GM18858 (cell line): ENCODE measurements around the gene TMEM151B.
"Not testable (repeated sequence)": the region's sequence is repeated elsewhere in the genome, so short reads cannot be mapped to it uniquely, and the experiment has no call there.

Experiments
- ATAC-seq: cut with Tn5 transposase; IDR thresholded peaks from one replicate; pipeline ENCODE4 v1.9.1; 2021; ENCODE audit not compliant: unreplicated experiment

Gene TMEM151B

DNA sequence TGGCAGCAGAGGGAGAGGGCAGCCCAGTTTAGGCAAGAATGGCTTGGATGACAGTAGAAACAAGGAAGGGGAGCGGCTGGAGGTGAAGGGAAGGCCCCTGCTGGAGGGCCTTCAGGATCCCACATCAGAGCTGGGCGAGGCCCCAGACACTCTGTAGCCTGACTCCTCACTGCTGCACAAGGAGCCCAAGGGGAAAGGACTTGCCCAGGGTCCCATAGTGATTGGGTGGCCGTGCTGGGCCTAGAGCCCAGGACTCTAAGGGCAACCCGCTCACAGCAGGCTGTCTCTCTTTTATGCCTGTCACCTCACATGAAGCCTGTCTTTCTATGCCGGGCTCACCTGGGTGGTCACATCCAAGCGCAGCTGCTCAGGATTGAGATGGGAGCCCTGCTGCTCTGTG is 33.6 kb downstream of the TMEM151B start:
- no peak for ATAC-seq

DNA sequence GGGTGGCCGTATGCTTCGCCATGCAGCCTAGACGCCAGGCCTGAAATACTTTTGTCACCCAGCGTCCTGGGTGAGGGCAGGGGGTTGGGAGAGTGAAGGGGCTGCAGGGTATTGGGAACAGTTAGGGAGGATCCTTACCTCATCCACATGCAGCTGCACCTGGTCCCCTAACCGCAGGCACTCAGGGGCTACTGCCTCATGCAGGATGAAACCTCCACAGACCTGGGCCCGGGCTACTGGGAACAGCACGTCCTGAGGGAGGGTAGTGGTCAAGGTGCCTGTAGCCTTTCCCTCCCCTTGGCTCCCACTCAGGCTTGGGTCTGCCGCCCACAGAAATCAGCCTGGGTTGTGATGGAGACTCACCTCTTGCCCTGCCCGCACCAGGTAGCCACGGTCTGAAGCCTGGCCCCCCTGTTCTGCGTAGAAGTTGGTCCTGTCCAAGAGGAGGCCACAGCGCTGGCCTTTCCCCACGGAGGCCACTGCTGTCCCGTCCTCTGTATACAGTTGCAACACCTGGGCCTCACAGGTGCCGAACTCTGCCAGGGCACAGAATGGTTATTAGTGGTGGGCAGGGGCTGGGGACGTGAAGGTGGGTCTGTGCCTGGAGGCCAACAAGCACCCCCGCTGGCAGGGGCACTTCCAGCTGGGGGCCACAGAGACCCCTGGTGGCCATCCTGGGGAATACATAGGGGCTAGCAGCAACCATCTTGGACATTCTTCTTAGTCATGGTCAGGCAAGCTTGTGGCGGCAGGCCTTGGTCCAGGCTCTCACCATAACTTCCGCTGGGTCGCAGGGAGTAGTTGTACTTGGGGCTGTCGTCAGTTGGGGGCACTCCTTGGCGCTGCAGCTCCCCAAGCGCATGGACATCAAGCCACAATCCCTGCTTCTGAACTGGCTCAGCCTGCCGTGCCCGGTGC is 34.3 kb downstream of the TMEM151B start:
- no peak for ATAC-seq

DNA sequence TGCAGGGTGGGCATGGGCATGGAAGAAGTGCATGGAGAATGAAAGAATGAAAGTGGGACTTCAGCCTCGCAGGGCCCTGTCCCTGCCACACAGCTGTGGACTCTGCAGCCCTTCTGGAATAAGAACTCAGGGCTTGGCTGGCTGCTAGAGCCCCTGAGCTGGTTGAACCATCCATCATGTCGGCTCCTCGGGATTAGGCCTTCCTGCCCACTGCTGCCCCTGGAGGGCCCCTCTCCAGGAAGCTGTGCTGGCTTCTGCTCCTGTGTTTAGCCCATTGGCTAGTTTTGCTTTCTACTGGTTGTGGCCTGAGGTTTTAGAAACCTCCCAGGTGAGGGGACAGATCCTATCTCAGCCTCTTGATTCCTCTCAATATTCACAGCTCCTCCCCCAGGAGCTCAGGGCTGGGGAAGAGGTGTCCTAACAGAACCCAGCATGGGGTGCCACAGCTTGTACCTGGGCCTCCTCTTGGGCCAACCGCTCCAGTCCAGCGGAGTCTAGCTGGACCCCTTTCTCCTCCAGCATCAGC is 35.0 kb downstream of the TMEM151B start:
- ATAC-seq = no peak

DNA sequence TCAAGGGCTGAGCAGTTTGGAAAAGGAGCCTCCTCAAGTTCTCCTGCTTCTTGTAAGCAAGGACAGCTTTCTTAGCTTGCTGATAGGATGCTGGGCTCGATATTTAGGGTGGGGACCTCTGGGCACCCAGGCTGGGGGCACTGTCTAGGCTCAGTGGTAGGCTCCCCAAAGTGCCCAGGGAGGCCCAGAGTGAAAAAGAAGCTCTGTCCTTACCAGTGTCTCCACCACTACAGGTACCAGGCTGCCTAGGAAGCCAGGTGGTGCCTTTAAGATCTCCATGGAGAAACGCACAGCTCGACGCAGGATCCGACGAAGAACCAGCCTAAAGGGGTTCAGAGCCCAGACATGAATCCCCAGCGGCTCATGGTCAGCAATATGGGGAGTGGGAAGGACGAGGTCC is 36.5 kb downstream of the TMEM151B start:
- ATAC-seq = no peak

DNA sequence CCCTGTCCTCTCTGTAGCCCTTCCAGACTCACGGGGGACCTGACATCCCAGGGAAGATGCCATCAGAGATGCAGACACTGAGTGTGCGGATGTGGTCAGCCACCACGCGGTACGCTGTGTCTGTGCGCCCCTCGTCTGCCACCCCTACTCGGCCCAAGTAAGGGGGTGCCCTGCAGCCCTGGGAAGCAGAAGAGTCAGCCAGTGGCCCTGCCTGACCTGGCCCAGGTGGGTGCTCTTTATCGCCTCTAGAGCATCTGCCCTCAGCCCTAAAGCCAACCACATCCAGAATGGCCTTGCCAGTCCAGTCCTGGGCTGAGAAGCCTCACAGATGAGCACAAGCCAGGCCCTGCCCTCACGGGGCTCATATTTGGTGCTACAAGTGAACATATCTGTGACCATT is 37.0 kb downstream of the TMEM151B start:
- ATAC-seq = no peak

DNA sequence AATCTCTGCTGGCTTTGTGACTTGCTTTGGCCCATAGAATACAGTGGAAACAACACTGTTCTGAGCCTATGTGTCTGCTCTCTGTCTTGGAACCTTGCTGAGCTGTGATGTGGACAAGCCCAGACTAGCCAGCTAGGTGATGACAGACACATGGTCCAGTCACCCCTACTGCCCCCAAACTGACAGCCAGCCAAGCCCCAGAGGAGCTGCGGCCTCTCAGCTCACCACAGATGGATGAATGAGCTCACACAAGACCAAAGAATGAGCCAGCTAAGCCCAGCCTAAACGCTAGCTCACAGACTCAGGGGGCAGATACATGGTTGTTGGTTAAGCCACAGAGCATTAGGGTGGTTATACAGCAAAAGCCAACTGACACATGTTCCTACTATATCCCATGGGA is 38.8 kb downstream of the TMEM151B start:
- ATAC-seq = no peak

DNA sequence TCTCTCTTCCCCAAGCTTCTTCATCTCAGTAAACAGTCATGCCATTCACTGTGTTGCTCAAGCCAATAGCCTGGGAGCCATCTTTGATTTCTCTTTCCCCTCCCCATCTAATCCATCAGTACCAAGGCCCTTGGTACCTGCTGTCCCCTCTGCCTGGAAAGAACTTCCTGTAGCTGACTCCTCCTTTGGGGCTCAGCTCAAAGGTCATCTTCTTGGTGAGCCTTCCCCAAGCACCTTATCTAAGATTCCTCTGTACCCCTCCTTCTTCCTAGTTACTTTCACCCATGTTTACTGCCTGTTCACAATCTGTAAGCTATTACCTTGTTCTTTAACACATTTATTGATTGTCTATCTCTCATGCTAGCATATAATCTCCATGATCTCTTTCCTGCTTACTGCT is 39.4 kb downstream of the TMEM151B start:
- no peak for ATAC-seq

DNA sequence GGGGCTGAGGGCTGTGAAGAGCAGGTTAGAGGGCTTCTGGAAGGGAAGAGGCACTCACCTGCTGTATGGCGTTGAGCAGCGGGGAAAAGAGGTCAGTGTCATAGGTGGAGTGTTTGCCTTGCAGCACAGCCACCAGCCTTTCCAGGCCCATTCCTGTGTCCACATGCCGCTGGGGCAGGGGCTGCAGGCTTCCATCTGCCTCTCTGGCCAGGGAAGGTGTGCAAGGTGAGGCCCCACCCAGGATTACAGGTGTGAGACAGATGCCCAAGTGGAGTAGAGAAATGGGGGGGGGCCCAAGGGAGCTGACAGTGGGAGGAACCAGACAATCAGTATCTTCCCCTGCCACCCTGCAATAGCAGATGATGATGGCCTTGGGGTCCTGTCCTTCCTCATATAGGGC is 40.0 kb downstream of the TMEM151B start:
- no peak for ATAC-seq

DNA sequence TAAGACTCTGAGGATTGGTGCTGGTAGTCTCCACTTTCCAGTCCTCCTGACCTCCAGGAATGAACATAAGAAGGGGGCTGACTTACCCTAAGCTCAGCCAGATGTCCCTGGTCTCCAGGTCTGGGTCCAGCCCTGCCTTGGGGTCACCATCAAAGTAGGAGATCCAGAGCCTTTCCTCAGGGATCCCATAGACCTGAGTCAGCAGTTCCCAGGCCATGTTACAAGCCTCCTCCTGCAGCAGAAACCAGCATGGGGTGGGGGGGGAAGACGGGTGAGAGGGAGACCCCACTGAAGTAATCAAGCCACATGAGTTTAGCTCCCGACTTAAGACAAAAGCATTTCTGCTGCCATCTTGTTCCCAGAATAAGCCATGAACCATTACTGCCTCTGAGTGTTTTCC is 41.1 kb downstream of the TMEM151B start:
- no peak for ATAC-seq

DNA sequence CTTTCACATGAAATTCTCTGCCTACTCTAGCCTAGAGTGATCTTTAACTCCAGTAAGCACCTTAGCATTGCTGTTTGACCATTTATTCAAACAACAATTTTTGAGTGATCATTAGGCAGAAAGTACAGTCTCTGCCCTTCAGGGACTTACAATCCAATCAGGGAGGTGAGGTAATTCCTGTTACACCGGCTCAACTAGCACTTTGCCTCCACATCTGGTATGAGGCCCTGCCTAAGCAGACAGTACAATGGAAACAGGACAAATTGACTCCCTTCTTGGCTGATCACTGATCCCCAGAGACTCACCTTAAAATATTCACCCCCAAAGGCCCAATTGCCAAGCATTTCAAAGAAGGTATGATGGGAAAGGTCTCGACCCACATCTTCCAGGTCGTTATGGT is 41.5 kb downstream of the TMEM151B start:
- no peak for ATAC-seq

DNA sequence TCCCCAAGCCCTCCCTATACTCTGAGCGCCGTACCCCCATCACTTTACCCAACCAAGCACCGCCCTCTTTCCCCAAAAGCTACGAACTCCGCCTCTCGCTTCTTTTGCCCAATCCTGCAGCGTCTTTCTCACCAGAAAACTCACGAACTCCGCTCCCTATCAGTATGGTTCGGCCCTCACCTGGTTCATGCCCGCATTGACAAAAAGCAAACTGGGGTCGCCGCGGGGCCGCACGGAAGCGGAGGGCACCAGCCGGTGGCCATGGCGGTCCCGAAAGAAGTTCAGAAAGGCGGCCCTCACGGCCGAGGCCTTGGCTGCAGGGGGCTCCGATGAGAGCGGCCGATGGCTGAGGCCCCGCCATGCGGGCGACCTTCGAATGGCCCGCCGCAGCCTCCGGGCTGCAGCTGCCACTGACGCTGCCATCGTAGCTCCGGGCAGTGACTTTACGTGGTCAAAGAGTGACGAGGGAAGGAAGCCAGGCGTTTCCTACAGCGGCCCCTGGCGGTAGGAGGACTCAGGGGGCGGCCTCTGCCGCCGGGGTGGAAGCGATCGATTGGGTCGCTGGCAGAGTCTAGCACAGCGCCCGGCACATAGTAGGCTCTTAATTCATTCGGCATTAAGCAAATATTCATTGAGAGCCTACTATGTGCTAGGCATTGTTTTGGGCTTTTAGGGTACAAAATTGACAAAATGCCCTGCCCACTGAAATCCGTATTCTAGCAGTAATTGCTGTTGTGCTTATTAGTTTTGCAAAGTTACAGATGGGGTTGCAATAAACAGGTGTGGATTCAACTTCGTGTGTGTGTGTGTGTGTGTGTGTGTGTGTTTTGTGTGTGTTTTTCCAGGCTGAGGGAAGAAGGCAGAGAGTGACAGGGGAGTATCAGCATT is 42.9 kb downstream of the TMEM151B start, which contains the start of gene AARS2:
Gene AARS2, minus strand, starts transcription at position 447 of the 888 bp plus-strand sequence. Its CDS starts 24 bp downstream, at position 423.
- peak; percentile 87 for ATAC-seq

DNA sequence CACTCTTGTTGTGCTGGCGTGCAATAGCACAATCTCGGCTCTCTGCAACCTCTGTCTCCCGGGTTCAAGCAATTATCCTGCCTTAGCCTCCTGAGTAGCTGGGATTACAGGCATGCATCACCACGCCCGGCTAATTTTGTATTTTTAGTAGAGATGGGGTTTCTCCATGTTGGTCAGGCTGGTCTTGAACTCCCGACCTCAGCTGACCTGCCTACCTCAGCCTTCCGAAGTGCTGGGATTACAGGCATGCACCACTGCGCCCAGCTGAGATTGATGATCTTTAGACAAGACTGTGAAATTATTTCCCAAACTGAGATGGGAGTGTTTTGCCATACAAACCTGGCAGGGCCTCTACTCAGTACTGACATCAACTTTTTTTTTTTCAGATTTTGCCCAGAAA is 44.4 kb downstream of the TMEM151B start:
- not testable (repeated sequence) for ATAC-seq

DNA sequence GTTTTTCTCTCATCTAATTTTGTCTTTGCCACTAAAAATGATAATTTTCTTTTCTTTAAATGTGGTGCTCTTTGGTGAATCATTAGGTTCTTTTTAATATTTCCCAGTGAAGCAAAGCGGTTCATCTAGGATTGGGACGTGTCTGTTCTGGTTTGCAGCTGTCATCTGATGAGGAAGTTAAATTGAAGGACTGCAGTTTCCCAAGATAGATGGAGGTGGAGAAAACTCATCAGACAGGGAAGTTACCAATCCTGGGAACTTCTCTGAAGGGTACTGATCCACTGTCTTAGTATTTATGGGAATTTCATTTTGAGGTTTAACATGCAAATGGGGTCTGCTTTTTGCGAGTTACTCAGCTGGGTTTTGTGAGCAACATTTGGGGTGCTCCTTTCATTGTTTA is 45.3 kb downstream of the TMEM151B start:
- no peak for ATAC-seq

DNA sequence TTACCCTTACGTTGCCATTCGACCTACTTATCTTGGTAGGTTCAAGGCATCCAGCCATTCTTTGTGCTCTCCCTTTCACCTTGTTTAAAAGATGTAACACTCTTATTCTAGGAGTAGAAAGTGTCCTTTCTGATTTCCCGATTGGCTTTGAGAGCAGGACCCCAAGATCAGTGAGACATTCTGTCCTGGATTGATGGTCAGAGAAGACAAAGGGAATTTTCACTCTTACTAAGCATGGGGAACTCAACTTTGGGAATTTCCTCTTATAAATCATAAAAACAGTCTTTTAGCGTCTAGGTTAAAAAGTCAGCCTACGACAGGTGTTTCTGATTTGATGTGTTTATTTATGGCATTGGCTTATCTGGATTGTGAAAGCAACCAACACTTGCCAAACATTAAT is 45.7 kb downstream of the TMEM151B start:
- ATAC-seq = no peak

DNA sequence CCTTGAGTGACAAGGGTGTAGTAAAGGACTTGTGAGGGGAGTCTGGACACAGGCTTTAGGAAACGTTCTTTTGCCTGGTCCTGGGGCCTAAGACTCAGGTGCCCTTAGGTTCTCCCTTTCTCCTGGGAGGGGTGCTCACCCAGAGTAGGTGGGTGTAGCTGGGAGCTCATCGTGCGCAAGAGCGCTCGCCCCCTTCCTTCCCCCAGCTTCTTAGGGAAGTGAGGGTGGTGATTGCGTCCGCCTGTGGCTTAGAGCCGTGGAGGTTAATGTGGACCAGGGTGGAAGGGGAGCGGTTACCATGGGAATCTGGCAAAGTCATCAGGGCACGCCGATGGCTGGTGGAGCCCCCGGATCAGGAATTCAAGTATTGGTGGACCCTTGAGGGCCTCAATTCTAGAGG is 46.2 kb downstream of the TMEM151B start:
- no peak for ATAC-seq

DNA sequence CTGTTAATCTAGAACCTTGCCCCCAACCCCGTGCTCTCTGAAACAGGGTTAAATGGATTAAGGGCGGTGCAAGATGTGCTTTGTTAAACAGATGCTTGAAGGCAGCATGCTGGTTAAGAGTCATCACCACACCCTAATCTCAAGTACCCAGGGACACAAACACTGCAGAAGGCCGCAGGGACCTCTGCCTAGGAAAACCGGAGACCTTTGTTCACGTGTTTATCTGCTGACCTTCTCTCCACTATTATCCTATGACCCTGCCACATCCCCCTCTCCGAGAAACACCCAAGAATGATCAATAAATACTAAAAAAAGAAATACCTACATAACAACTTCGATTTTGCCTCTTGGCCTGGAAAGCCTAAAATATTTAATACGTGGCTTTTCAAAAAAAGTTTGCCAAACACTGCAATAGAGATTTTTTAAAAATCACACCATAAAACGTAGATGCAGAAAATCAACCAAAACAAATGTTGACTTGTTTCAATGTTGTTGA is 46.9 kb downstream of the TMEM151B start:
- ATAC-seq = not testable (repeated sequence)

DNA sequence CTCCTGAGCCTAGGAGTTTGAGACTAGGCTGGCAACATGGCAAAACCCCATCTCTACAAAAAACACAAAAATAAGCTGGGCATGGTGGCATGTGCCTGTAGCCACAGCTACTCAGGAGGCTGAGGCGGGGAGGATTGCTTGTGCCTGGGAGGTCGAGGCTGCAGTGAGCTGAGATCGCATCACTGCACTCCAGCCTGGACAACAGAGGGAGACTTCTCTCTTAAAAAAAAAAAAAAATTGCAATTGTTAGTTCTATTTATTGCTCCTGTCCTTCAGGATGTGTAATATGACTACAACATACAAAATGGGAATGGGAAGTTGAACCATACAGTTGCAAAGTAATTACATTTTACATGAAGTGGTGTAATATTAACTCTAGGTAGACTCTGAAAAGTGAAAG is 51.0 kb downstream of the TMEM151B start:
- ATAC-seq = no peak

DNA sequence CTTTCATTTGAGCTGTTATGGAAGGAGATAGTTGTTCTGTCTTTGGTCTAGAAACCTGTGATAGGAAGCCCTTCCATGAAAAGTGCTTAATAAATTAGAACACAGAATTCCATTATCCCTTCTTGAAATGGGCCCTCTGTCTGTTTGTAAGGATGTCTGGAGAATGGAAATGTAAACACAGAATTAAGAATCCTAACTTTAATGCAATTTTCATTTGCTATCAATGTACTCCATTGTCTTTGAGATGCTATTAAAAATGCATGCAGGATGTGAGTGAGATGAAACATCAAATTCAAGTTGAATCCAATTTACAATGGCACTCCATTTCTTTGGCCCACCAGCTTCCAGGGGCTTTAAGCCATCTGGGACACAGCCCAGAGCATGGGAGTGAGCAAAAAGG is 56.8 kb downstream of the TMEM151B start:
- ATAC-seq = no peak

DNA sequence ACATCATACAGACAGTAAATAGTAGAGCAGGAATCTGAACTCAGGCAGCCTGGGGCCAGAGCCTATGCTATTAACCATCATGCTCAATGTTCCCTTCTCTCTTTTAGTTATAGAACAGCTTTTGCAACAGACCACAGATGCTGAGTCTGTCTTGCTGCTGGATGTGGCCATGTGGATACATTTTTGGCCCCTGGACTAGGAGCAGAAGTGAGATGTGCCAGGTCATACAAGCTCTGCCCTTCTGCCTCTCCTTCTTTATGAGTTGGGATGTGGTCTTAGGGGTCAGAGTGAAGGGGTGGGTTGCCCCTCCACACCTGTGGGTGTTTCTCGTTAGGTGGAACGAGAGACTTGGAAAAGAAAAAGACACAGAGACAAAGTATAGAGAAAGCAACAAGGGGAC is 57.5 kb downstream of the TMEM151B start:
- ATAC-seq = no peak

DNA sequence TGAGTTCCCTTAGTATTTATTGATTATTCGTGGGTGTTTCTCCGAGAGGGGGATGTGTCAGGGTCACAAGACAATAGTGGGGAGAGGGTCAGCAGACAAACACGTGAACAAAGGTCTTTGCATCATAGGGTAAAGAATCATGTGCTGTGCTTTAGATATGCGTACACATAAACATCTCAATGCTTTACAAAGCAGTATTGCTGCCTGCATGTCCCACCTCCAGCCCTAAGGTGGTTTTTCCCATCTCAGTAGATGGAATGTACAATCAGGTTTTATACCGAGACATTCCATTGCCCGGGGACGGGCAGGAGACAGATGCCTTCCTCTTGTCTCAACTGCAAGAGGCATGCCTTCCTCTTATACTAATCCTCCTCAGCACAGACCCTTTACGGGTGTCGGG is 58.0 kb downstream of the TMEM151B start:
- not testable (repeated sequence) for ATAC-seq

DNA sequence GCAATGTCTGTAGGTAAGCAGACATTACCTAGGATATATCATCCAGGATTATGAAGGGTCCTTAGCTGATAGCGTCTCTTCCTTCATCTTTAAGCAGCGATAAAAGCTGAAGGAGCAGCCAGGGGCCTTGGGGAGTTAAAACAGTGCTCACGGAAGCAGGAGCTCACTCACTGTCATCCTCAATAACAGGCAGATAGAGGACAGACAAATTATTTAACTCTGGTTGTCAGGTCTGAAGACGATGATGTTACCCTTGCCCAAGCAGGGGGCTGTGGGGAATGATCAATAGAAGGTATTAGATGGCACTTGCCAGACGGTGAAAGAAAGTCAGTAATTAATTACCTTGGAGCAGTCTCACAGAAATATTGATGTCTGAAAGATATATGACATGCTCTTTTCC is 59.6 kb downstream of the TMEM151B start:
- ATAC-seq = no peak
